IPS DF 4.7 (cell line): Measurements from ENCODE around the gene SLX4IP.

Experiments used
- DNase-seq: peaks from one replicate; pipeline ENCODE4 v3.0.0-alpha.2; 2013; ENCODE audit warnings: low spot score; ENCODE audit errors: extremely low read depth

SLX4IP gene

DNA sequence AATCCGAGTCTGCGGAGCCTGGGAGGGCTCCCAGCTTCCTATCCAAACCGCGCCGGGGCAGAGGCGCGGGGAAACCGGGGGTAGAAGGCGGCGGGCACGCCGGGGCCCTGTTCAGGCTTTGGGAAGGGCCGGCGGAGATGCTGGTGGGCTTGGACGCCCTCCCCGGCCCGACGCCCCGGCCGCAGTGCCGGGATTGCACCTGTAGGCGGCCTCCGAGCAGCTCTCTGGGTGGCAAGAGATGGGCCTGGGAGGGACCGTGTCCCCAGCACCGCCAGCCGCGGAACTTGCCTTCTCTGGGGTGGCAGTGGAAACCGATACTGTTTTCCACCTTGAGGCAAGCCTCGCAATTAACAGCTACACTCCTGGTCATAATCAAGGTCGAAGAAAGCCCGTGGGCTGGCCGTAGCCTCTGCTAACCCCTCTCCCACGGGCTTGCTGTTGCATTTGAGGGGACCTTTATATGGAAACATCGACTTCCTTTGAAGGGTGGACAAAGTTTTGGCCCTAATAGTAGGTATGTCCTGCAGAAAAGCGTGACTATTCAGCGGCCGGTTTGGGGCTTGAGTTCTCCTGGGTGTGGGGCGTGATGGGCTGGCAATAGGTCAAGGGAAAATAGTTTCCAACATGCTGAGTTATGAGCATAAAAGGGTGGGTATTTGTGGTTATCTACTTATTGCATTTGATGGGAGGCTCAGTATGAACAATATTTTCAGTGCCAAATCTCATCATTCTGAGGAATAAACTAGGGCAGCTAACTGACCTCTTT, 239.8 kb downstream of the SLX4IP start:
- DNase-seq = no peak

GRCh38 chr20:10675450-10675848, 240.3 kb downstream of the SLX4IP start:
- no peak for DNase-seq

DNA sequence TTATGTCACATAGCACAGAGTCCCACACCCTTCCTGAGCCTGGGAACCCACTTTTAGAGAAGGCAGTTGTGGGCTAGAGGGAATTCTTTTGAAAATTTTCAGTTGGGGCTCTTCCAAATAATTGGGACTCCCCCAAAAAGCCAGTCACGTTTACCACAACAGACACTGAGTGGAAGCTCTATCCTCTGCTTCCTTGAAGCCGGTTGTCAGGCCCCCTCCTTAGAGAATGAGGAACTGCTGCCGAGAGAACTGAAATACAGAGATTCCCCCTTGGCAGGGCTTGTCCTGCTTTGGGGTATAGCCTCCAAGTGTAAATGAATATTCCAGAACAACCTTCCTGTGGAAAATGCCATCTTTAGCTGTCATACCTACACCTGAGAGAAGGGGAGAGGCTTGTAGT, 241.4 kb downstream of the SLX4IP start:
- DNase-seq = no peak
